ENCODE measurements around the gene ANXA1. TPM values are rescaled to one million over a fixed set of nuclear protein-coding genes. Genes with fewer than 3 reads are reported as not detected.

The ANXA1 gene
- total RNA-seq, 1 experiment from 2014 or later, result 486 TPM

- H3K4me3 ChIP-seq (replicated peaks in 1 of 2; ENCODE audit: low read depth in 1 of 2, low read length in 2 of 2), result peak overlapping the region; percentile 46 to 60
- H3K9me3 ChIP-seq (ENCODE audit: control insufficient read depth in 1 of 2, insufficient read depth in 1 of 2, low read depth in 1 of 2, low read length in 2 of 2), result no peaks in the 10 kb centered on the region
- peak; percentile 23; the same call in 1 of the 2 replicates for TF ChIP-seq ELF1 (IDR thresholded peaks at IDR 0.05; ENCODE audit: borderline replicate concordance, low read depth)
- no peak; the same call in 1 of the 2 replicates for TF ChIP-seq EGR1 (IDR thresholded peaks at IDR 0.05; ENCODE audit: low read depth)
- TF ChIP-seq JUND (IDR thresholded peaks at IDR 0.05), result 0 out of 2 replicates have a peak, but pooled peaks have one; percentile 22
- TF ChIP-seq TCF7L2 (IDR thresholded peaks at IDR 0.05; ENCODE audit: borderline replicate concordance, extremely low read depth, insufficient read depth, insufficient read length), result peak; percentile 12
- 0 out of 2 replicates have a peak, but pooled peaks have one; percentile 26 for TF ChIP-seq SP1 (IDR thresholded peaks at IDR 0.05; ENCODE audit: low read depth)
- TF ChIP-seq POLR2AphosphoS5 (IDR thresholded peaks at IDR 0.05; ENCODE audit: low read depth, low read length), result 0 out of 2 replicates have a peak, but pooled peaks have one; percentile 21
- TF ChIP-seq FOSL1 (IDR thresholded peaks at IDR 0.05; ENCODE audit: low read depth), result no peak; the same call in 1 of the 2 replicates
- TSS peak; percentile 96 for BruUV-seq (replicated peaks)
- no peaks in the 10 kb centered on the region for H4K20me1 ChIP-seq (ENCODE audit: insufficient read depth)
- H3K79me2 ChIP-seq (ENCODE audit: insufficient read depth, low read length), result no peaks in the 10 kb centered on the region
- H2AFZ ChIP-seq (ENCODE audit: low read depth, low read length, poor library complexity, severe bottlenecking), result peak overlapping the region; percentile 79
- ChIA-PET CTCF (interaction anchor here (0.6 to 1.1 kb wide), 2 partner anchors 11 to 25 kb away, joined by 3 to 7 read pairs; no protein-coding TSS in a partner anchor), RAD21 (ENCODE audit: low non-redundant PET in 1 of 2, low total read pairs in 2 of 2, uncharacterized antibody in 2 of 2, unreplicated experiment in 2 of 2) (no interaction called here), POLR2A (interaction anchor here (1.1 to 2.5 kb wide), 4 partner anchors 14 to 25 kb away, joined by 3 to 9 read pairs (median 6); no protein-coding TSS in a partner anchor)
- DNase-seq (ENCODE audit: low read depth, low spot score), result no peak
- H3K4me2 ChIP-seq (ENCODE audit: low read length), result peak overlapping the region; percentile 80
- H3K4me1 ChIP-seq (ENCODE audit: control insufficient read depth in 1 of 2, insufficient read depth in 2 of 2, low read length in 2 of 2), result peaks cover 32 to 39% of the 10 kb centered on the region in 2 experiments
- peak overlapping the region; percentile 67 for H3K27ac ChIP-seq (ENCODE audit: low read depth, low read length)
- intact Hi-C loops (cut with micrococcal nuclease), result no loop called here
- peak; percentile 73 for ATAC-seq
- H3K9ac ChIP-seq (ENCODE audit: low read length), result peak overlapping the region; percentile 41
- no peaks in the 10 kb centered on the region; the same call in 1 of the 2 replicates for H3K9me2 ChIP-seq (ENCODE audit: insufficient read depth)
- no peaks in the 10 kb centered on the region for H3K27me3 ChIP-seq (ENCODE audit: insufficient read depth, low read length)
- no peaks in the 10 kb centered on the region for H3K36me3 ChIP-seq (ENCODE audit: control insufficient read depth in 1 of 2, insufficient read depth in 2 of 2, low read length in 2 of 2)
These were observed 19.5 kb upstream of the ANXA1 start for GRCh38 chr9:73132034-73132776.
